K562 (cell line): ENCODE results near the gene MPDZ. TPM values are rescaled to one million over a fixed set of nuclear protein-coding genes. Genes with fewer than 3 reads are reported as not detected.

Experiments
- ATAC-seq: fragments of 200-7000 bp; cut with Tn5 transposase; 3 replicates; pipeline ENCODE4 v1.9.1; 2020; ENCODE audit warnings: moderate library complexity
- BruUV-seq: library from RNA; stranded (reverse); fragments of 400-500 nt; replicated peaks from 2 replicates; lab custom pipeline; 2021; lab: Mats Ljungman, UMichigan
- CTCF ChIA-PET: fragments of 300-600 bp; formaldehyde crosslinking; extraction: SDS; loops from one replicate; lab custom pipeline; 2021; ENCODE audit warnings: low intra/inter-chr PET ratio; lab: Yijun Ruan, JAX
- POLR2A ChIA-PET: fragments of 300-600, 350-650 bp; sonication (Branson Sonifier 250); formaldehyde crosslinking; extraction: SDS; loops from one replicate; lab custom pipeline; 2021; ENCODE audit warnings: antibody characterized with exemption, inconsistent platforms; lab: Yijun Ruan, JAX
- DNase-seq, 4 experiments: peaks; one replicate each; pipeline versions ENCODE4 v3.0.0 to v3.0.0-alpha.2; 2011 to 2018; ENCODE audit warnings: low spot score in 3 of 4, mixed read lengths in 3 of 4; ENCODE audit errors: extremely low read depth in 1 of 4
- FAIRE-seq: peaks from 2 replicates; lab custom pipeline; 2011; peaks lifted over from hg19 to GRCh38; lab: Jason Lieb, UNC
- H2AFZ ChIP-seq: 2 replicates; pipeline ENCODE4 v1.6.0; 2011; ENCODE audit warnings: low read depth, low read length, control low read depth, inconsistent platforms
- H3K27ac ChIP-seq: fragments of 200-600 bp; 3 replicates; pipeline ENCODE4 v1.8.0; 2011; ENCODE audit warnings: low read depth, mild to moderate bottlenecking, control low read depth, inconsistent platforms, low read length, moderate library complexity, mixed read lengths; ENCODE audit errors: extremely low read depth
- H3K27me3 ChIP-seq, 2 experiments: fragments of 300-600 bp in 1 of 2; 2 replicates in 1 of 2; 3 replicates in 1 of 2; pipeline versions ENCODE4 v1.6.0 to v1.8.0; 2011; ENCODE audit warnings: inconsistent platforms in 2 of 2, low read length in 2 of 2, mild to moderate bottlenecking in 1 of 2, mixed read lengths in 1 of 2, moderate library complexity in 1 of 2; ENCODE audit not compliant: control insufficient read depth in 2 of 2, insufficient read depth in 2 of 2
- H3K36me3 ChIP-seq: fragments of 300-600 bp; 3 replicates; pipeline ENCODE4 v1.8.0; 2011; ENCODE audit warnings: mild to moderate bottlenecking, low read length, inconsistent platforms; ENCODE audit not compliant: control insufficient read depth, insufficient read depth
- H3K4me1 ChIP-seq, 2 experiments: fragments of 200-600 bp in 1 of 2; replicated peaks in 1 of 2; 2 replicates in 1 of 2; 3 replicates in 1 of 2; pipeline versions ENCODE4 v1.5.1 to v1.8.0; 2011; ENCODE audit warnings: inconsistent platforms in 2 of 2, low read length in 2 of 2, mild to moderate bottlenecking in 1 of 2, mixed read lengths in 1 of 2, moderate library complexity in 1 of 2; ENCODE audit not compliant: control insufficient read depth in 2 of 2, insufficient read depth in 2 of 2
- H3K4me2 ChIP-seq: 2 replicates; pipeline ENCODE4 v1.6.1; 2011; ENCODE audit warnings: low read length, control low read depth, inconsistent platforms, mixed read lengths; ENCODE audit not compliant: insufficient read depth
- H3K4me3 ChIP-seq: fragments of 200-600 bp; sonication (generic), shearing (Covaris generic); 2 replicates; pipeline ENCODE4 v1.5.1; 2016; ENCODE audit warnings: control low read depth, inconsistent platforms
- H3K79me2 ChIP-seq: fragments of 200-600 bp; 3 replicates; pipeline ENCODE4 v1.8.0; 2011; ENCODE audit warnings: low read length, inconsistent platforms; ENCODE audit not compliant: control insufficient read depth, insufficient read depth
- H3K9ac ChIP-seq, 2 experiments: 2 replicates each; pipeline versions ENCODE4 v1.6.0 to v1.6.1; 2011; ENCODE audit warnings: low read depth in 2 of 2, low read length in 2 of 2, control low read depth in 1 of 2, inconsistent platforms in 1 of 2, mild to moderate bottlenecking in 1 of 2, mixed read lengths in 1 of 2; ENCODE audit not compliant: insufficient read depth in 1 of 2
- H3K9me1 ChIP-seq: one replicate; pipeline ENCODE4 v1.6.0; 2011; ENCODE audit warnings: inconsistent platforms, mild to moderate bottlenecking, low read length, moderate library complexity; ENCODE audit not compliant: control insufficient read depth, insufficient read depth
- H3K9me3 ChIP-seq: replicated peaks from 2 replicates; pipeline ENCODE4 v1.5.1; 2011; ENCODE audit warnings: low read depth, low read length, inconsistent platforms; ENCODE audit not compliant: control insufficient read depth, insufficient read depth
- H4K20me1 ChIP-seq: replicated peaks from 2 replicates; pipeline ENCODE4 v1.6.1; 2011; ENCODE audit warnings: low read length, inconsistent platforms, mixed read lengths; ENCODE audit not compliant: control insufficient read depth, insufficient read depth
- CCNT2 ChIP-seq: IDR thresholded peaks from 2 replicates; pipeline ENCODE4 v1.6.1; 2011; ENCODE audit warnings: borderline replicate concordance, low read depth, mild to moderate bottlenecking, moderate library complexity, mixed read lengths, low read length; ENCODE audit not compliant: insufficient read length; ENCODE audit errors: extremely low read depth
- GTF2A2 ChIP-seq: IDR thresholded peaks from 2 replicates; pipeline ENCODE4 v1.6.1; 2016; ENCODE audit warnings: mild to moderate bottlenecking, missing genetic modification characterization, missing compliant biosample characterization
- JUNB ChIP-seq: fragments of 450-650 bp; formaldehyde crosslinking; conservative IDR thresholded peaks from 2 replicates; pipeline ENCODE4 v1.4.0; 2020; ENCODE audit warnings: mild to moderate bottlenecking
- KDM1A ChIP-seq, 2 experiments: fragments of 450-650 bp; IDR thresholded peaks; 2 replicates each; pipeline ENCODE4 v1.6.1; 2016; ENCODE audit warnings: mild to moderate bottlenecking in 2 of 2
- NCOR1 ChIP-seq: fragments of 450-650 bp; IDR thresholded peaks from 2 replicates; pipeline ENCODE4 v1.6.1; 2016; ENCODE audit warnings: mild to moderate bottlenecking, moderate library complexity
- NFATC3 ChIP-seq: fragments of 450-650 bp; IDR thresholded peaks from 2 replicates; pipeline ENCODE4 v1.6.1; 2017; ENCODE audit warnings: mild to moderate bottlenecking
- NFE2 ChIP-seq: IDR thresholded peaks from 2 replicates; pipeline ENCODE4 v1.6.1; 2014; ENCODE audit warnings: antibody characterized with exemption, low read depth
- NR4A1 ChIP-seq, 2 experiments: fragments of 250-450 bp in 1 of 2; fragments of 450-650 bp in 1 of 2; sonication (Bioruptor Pico) in 1 of 2; IDR thresholded peaks; 2 replicates each; pipeline versions ENCODE4 v1.4.0 to v1.6.1; 2016 to 2020; ENCODE audit warnings: mild to moderate bottlenecking in 2 of 2, missing compliant biosample characterization in 1 of 2, missing genetic modification characterization in 1 of 2, moderate library complexity in 1 of 2
- SMAD1 ChIP-seq: fragments of 150-350 bp; IDR thresholded peaks from 2 replicates; pipeline ENCODE4 v1.6.1; 2014; ENCODE audit warnings: low read length, low read depth; ENCODE audit not compliant: partially characterized antibody
- SMAD3 ChIP-seq: fragments of 450-650 bp; formaldehyde crosslinking; conservative IDR thresholded peaks from 2 replicates; pipeline ENCODE4 v1.4.0; 2020; ENCODE audit warnings: mild to moderate bottlenecking
- SNIP1 ChIP-seq: fragments of 450-650 bp; IDR thresholded peaks from 2 replicates; pipeline ENCODE4 v1.7.1; 2017; ENCODE audit warnings: low read depth, mild to moderate bottlenecking
- WHSC1 ChIP-seq: IDR thresholded peaks from one replicate; pipeline ENCODE4 v1.6.1; 2012; ENCODE audit warnings: low read length, control low read depth, inconsistent platforms
- ZBED1 ChIP-seq: IDR thresholded peaks from 2 replicates; pipeline ENCODE4 v1.6.1; 2014
- ZNF253 ChIP-seq: fragments of 250-450 bp; sonication (Bioruptor Pico); conservative IDR thresholded peaks from 2 replicates; pipeline ENCODE4 v1.6.1; 2021; ENCODE audit warnings: mild to moderate bottlenecking
- ZNF311 ChIP-seq: fragments of 250-450 bp; sonication (Bioruptor Pico); IDR thresholded peaks from 2 replicates; pipeline ENCODE4 v1.4.0; 2020; ENCODE audit warnings: mild to moderate bottlenecking, moderate library complexity
- ZNF41 ChIP-seq: fragments of 250-450 bp; sonication (Bioruptor Pico); conservative IDR thresholded peaks from 2 replicates; pipeline ENCODE4 v1.4.0; 2020; ENCODE audit warnings: mild to moderate bottlenecking
- ZNF778 ChIP-seq: fragments of 450-650 bp; formaldehyde crosslinking; IDR thresholded peaks from 2 replicates; pipeline ENCODE4 v1.4.0; 2020; ENCODE audit warnings: mild to moderate bottlenecking, moderate library complexity
- WGBS: fragments of 100-300 bp; shearing (Covaris generic); methylation state at CpG from one replicate; pipeline ENCODE4 v1.1.6; 2016; ENCODE audit warnings: low coverage, mixed read lengths; ENCODE audit not compliant: insufficient coverage; ENCODE audit errors: missing lambda C conversion rate; 5-methylcytosine and 5-hydroxymethylcytosine counted together
- in situ Hi-C: fragments of 300-500 bp; cut with MboI; formaldehyde crosslinking; loops from 4 replicates; pipeline ENCODE4 v1.15.0; 2018; ENCODE audit warnings: inconsistent platforms, mixed read lengths
- intact Hi-C: fragments of 100-400 bp; cut with micrococcal nuclease; formaldehyde crosslinking; loops from 2 replicates; pipeline ENCODE4 v1.14.2; 2022
- polyA plus RNA-seq, 8 experiments: library from polyadenylated mRNA; depleted of rRNA in 4 of 8; stranded (reverse) in 5 of 8; unstranded in 3 of 8; fragments of >200 nt; fragmentation: Nextera tagmentation in 2 of 8; fragmentation: Illumina TruSeq in 1 of 8; extraction: Ambion mirVana in 2 of 8; extraction: Trizol in 1 of 8; gene quantifications; 2 replicates each; pipeline versions ENCODE4 v1.2.1 to v1.2.3, GENCODE V29; 2011 to 2014; ENCODE audit warnings: inconsistent platforms in 1 of 8, missing spikeins in 1 of 8
- total RNA-seq, 7 experiments: library from RNA; depleted of rRNA in 6 of 7; stranded (reverse); fragments of >200 nt in 6 of 7; fragmentation: Illumina TruSeq in 2 of 7; extraction: Trizol in 2 of 7; gene quantifications; 2 replicates each; pipeline versions ENCODE4 v1.2.1 to v1.2.3, GENCODE V29; 2011 to 2021; ENCODE audit warnings: low replicate concordance in 1 of 7
- TF ChIP-seq, protein P1 (sequence below): fragments of 450-650 bp; conservative IDR thresholded peaks from 2 replicates; pipeline ENCODE4 v1.6.1; 2016; ENCODE audit warnings: missing genetic modification characterization, low read depth, mild to moderate bottlenecking, missing compliant biosample characterization, moderate library complexity
- TF ChIP-seq, protein P2 (sequence below): IDR thresholded peaks from 2 replicates; pipeline ENCODE4 v1.6.1; 2014; ENCODE audit warnings: antibody characterized with exemption
- TF ChIP-seq, protein P3 (sequence below): sonication (generic); formaldehyde crosslinking; IDR thresholded peaks from 2 replicates; pipeline ENCODE4 v1.8.1; 2023; ENCODE audit warnings: mild to moderate bottlenecking, missing genetic modification reagents

The MPDZ gene
- total and polyA plus RNA-seq, 9 of the 15 experiments (the other 6 are each of a cell fraction or from before 2014, with no cell fraction given): 3.9 to 13.2 (median 5.7) TPM

DNA sequence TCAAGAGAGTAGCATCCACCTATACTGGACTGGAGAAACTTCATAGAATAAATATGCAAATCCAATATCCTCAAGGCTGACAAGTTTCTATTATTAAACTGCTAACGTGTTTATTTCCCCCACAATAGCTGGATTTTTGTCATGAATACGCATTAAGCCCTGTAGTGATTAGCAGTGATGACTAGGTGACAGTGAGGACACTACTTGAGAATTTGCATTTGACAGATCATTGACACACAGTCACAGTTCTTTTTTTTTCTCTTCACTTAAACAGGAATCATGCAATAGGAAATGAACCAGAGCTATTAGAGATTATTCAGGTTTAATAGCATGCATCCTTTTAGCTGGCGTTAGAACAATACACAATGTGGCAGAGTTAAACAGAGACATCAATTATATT is 35.3 kb downstream of the MPDZ start (continued):
- TF ChIP-seq ZNF253 (CRISPR knock-in tag) (no peak), SNIP1 (no peak), SMAD3 (CRISPR knock-in tag) (no peak), NR4A1 (CRISPR knock-in tag; IDR thresholded peaks at IDR 0.05) (no peak), NR4A1 (tag; IDR thresholded peaks at IDR 0.05) (no peak), ZNF778 (no peak)
- TF ChIP-seq, all 486 proteins: peak for 0

DNA sequence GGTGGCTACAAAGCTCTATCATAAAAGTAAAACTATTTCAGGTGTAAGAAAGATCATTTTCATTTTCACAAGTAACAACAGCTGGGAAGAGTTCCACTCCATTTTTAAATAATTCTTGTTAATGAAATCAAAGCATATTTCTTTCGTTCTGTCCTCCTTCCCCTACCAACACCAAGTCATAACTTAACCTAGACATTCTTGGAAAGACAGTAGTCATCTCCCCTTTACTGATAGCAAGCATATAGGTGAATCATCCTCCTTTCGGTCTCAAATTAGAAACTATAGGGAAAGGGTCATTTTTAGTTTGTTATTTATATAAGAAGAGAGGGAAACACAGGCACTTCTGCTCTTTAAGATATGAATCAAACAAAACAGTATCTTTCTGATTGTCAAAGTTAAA is 38.2 kb downstream of the MPDZ start:
- no peaks in the 10 kb centered on the region for H3K9me3 ChIP-seq
- ATAC-seq (no peak), FAIRE-seq (no peak)
- TF ChIP-seq WHSC1: no peak
- TF ChIP-seq, protein P1, sequence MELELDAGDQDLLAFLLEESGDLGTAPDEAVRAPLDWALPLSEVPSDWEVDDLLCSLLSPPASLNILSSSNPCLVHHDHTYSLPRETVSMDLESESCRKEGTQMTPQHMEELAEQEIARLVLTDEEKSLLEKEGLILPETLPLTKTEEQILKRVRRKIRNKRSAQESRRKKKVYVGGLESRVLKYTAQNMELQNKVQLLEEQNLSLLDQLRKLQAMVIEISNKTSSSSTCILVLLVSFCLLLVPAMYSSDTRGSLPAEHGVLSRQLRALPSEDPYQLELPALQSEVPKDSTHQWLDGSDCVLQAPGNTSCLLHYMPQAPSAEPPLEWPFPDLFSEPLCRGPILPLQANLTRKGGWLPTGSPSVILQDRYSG: no peak
- no peak for TF ChIP-seq NCOR1
- TF ChIP-seq GTF2A2 (tag): no peak
- TF ChIP-seq, protein P2, sequence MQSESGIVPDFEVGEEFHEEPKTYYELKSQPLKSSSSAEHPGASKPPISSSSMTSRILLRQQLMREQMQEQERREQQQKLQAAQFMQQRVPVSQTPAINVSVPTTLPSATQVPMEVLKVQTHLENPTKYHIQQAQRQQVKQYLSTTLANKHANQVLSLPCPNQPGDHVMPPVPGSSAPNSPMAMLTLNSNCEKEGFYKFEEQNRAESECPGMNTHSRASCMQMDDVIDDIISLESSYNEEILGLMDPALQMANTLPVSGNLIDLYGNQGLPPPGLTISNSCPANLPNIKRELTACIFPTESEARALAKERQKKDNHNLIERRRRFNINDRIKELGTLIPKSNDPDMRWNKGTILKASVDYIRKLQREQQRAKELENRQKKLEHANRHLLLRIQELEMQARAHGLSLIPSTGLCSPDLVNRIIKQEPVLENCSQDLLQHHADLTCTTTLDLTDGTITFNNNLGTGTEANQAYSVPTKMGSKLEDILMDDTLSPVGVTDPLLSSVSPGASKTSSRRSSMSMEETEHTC: no peak
- TF ChIP-seq ZNF311 (CRISPR knock-in tag): no peak
- TF ChIP-seq NFE2: no peak
- TF ChIP-seq JUNB: no peak
- TF ChIP-seq KDM1A (IDR thresholded peaks at IDR 0.05): no peak
- no peak for TF ChIP-seq CCNT2
- TF ChIP-seq, protein P3, sequence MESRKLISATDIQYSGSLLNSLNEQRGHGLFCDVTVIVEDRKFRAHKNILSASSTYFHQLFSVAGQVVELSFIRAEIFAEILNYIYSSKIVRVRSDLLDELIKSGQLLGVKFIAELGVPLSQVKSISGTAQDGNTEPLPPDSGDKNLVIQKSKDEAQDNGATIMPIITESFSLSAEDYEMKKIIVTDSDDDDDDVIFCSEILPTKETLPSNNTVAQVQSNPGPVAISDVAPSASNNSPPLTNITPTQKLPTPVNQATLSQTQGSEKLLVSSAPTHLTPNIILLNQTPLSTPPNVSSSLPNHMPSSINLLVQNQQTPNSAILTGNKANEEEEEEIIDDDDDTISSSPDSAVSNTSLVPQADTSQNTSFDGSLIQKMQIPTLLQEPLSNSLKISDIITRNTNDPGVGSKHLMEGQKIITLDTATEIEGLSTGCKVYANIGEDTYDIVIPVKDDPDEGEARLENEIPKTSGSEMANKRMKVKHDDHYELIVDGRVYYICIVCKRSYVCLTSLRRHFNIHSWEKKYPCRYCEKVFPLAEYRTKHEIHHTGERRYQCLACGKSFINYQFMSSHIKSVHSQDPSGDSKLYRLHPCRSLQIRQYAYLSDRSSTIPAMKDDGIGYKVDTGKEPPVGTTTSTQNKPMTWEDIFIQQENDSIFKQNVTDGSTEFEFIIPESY (CRISPR knock-in tag): no peak
- no peak for TF ChIP-seq SMAD1
- no peak for TF ChIP-seq NFATC3
- TF ChIP-seq ZNF41 (CRISPR knock-in tag): no peak
- no peak for TF ChIP-seq ZBED1

More for the DNA sequence above, 38.2 kb downstream of the MPDZ start:
- Histone ChIP-seq H3K27ac (no peak overlapping the region), H4K20me1 (no peaks in the 10 kb centered on the region), H2AFZ (no peak overlapping the region), H3K4me2 (no peak overlapping the region), H3K79me2 (no peaks in the 10 kb centered on the region), H3K4me1 (no peaks in the 10 kb centered on the region), H3K27me3 (no peaks in the 10 kb centered on the region), H3K36me3 (no peaks in the 10 kb centered on the region), H3K9me1 (no peaks in the 10 kb centered on the region), H3K4me3 (no peak overlapping the region), H3K9ac (no peak overlapping the region)
- DNase-seq: peak in 1 of 4 experiments; percentile 4
- ChIA-PET POLR2A (interaction anchor here (1.3 kb wide), 1 partner anchor 17 kb away, joined by 3 read pairs; no protein-coding TSS in a partner anchor), CTCF (no interaction called here)
- in situ Hi-C loops: loop anchor here (25.0 kb wide), 1 partner anchor 946 kb away; no protein-coding TSS in a partner anchor
- 18% methylated on average over 1 of the region's 2 CpGs for WGBS
- no TSS peak for BruUV-seq
- intact Hi-C loops: no loop called here
